ENCODE results near the gene TPSG1. TPM values are rescaled to one million over a fixed set of nuclear protein-coding genes. Genes with fewer than 3 reads are reported as not detected.
"Not testable (repeated sequence)": the region's sequence is repeated elsewhere in the genome, so short reads cannot be mapped to it uniquely, and the experiment has no call there.

TPSG1 gene
- total and polyA plus RNA-seq, 2 of the 13 experiments (the other 11 are each of a cell fraction or from before 2014, with no cell fraction given) = not detected

- H3K27me3 ChIP-seq (ENCODE audit: control insufficient read depth in 1 of 2, insufficient read depth in 2 of 2, low read length in 2 of 2); H3K4me2 ChIP-seq (ENCODE audit: low read depth, low read length); H4K20me1 ChIP-seq (ENCODE audit: insufficient read depth, low read length); DNase-seq (ENCODE audit: low spot score); H2AFZ ChIP-seq (ENCODE audit: low read length); H3K4me1 ChIP-seq (ENCODE audit: insufficient read depth, low read length); H3K79me2 ChIP-seq (ENCODE audit: insufficient read depth, low read length); H3K9me3 ChIP-seq (ENCODE audit: low read length); H3K9ac ChIP-seq (ENCODE audit: insufficient read depth, low read depth, low read length); FAIRE-seq; POLR2A ChIA-PET; H3K4me3 ChIP-seq (replicated peaks in 1 of 3; ENCODE audit: insufficient read depth in 1 of 3, low read depth in 2 of 3, low read length in 3 of 3); CTCF ChIA-PET (ENCODE audit: low intra/inter-chr PET ratio, low total read pairs); H3K27ac ChIP-seq (ENCODE audit: extremely low read length, insufficient read depth, low read length); H3K36me3 ChIP-seq (replicated peaks in 1 of 2; ENCODE audit: control insufficient read depth in 1 of 2, insufficient read depth in 2 of 2, low read length in 2 of 2); BruUV-seq (replicated peaks); in situ Hi-C loops (cut with HindIII; ENCODE audit: extremely low pct_ligation_motif_present, low pct_unique_long_range_greater_than_20kb); intact Hi-C loops (cut with micrococcal nuclease; ENCODE audit: unreplicated experiment): not testable (repeated sequence)
- WGBS (ENCODE audit: low lambda C conversion rate) = no CpG with 5 or more reads among the region's 47 CpGs
- ATAC-seq = peak; percentile 82
Observed at GRCh38 chr16:1232049-1232748, 7.1 kb upstream of the TPSG1 start.

GRCh38 chr16:1231301-1231700, 6.2 kb upstream of the TPSG1 start:
- WGBS (ENCODE audit: low lambda C conversion rate) = 34% methylated on average over 7 of the region's 7 CpGs
- H3K9me3 ChIP-seq (ENCODE audit: low read length); POLR2A ChIA-PET: not testable (repeated sequence)

GRCh38 chr16:1230471-1231212, 5.6 kb upstream of the TPSG1 start:
- ATAC-seq; CTCF ChIA-PET (ENCODE audit: low intra/inter-chr PET ratio, low total read pairs); H3K27ac ChIP-seq (ENCODE audit: extremely low read length, insufficient read depth, low read length); H3K9ac ChIP-seq (ENCODE audit: insufficient read depth, low read depth, low read length); H3K27me3 ChIP-seq (ENCODE audit: control insufficient read depth in 1 of 2, insufficient read depth in 2 of 2, low read length in 2 of 2); BruUV-seq (replicated peaks); H4K20me1 ChIP-seq (ENCODE audit: insufficient read depth, low read length); FAIRE-seq; DNase-seq (ENCODE audit: low spot score); H3K4me3 ChIP-seq (replicated peaks in 1 of 3; ENCODE audit: insufficient read depth in 1 of 3, low read depth in 2 of 3, low read length in 3 of 3); in situ Hi-C loops (cut with HindIII; ENCODE audit: extremely low pct_ligation_motif_present, low pct_unique_long_range_greater_than_20kb); POLR2A ChIA-PET; H3K36me3 ChIP-seq (replicated peaks in 1 of 2; ENCODE audit: control insufficient read depth in 1 of 2, insufficient read depth in 2 of 2, low read length in 2 of 2); H3K9me3 ChIP-seq (ENCODE audit: low read length); H3K4me1 ChIP-seq (ENCODE audit: insufficient read depth, low read length); H2AFZ ChIP-seq (ENCODE audit: low read length); H3K4me2 ChIP-seq (ENCODE audit: low read depth, low read length); intact Hi-C loops (cut with micrococcal nuclease; ENCODE audit: unreplicated experiment); H3K79me2 ChIP-seq (ENCODE audit: insufficient read depth, low read length): not testable (repeated sequence)
- 13% methylated on average over 1 of the region's 17 CpGs for WGBS (ENCODE audit: low lambda C conversion rate)

More at GRCh38 chr16:1231301-1231700, 6.2 kb upstream of the TPSG1 start:
- DNase-seq (ENCODE audit: low spot score); CTCF ChIA-PET (ENCODE audit: low intra/inter-chr PET ratio, low total read pairs); ATAC-seq; H3K79me2 ChIP-seq (ENCODE audit: insufficient read depth, low read length); H3K36me3 ChIP-seq (replicated peaks in 1 of 2; ENCODE audit: control insufficient read depth in 1 of 2, insufficient read depth in 2 of 2, low read length in 2 of 2); intact Hi-C loops (cut with micrococcal nuclease; ENCODE audit: unreplicated experiment); H3K4me1 ChIP-seq (ENCODE audit: insufficient read depth, low read length); BruUV-seq (replicated peaks); H4K20me1 ChIP-seq (ENCODE audit: insufficient read depth, low read length); in situ Hi-C loops (cut with HindIII; ENCODE audit: extremely low pct_ligation_motif_present, low pct_unique_long_range_greater_than_20kb); H3K9ac ChIP-seq (ENCODE audit: insufficient read depth, low read depth, low read length); FAIRE-seq; H3K27ac ChIP-seq (ENCODE audit: extremely low read length, insufficient read depth, low read length); H3K27me3 ChIP-seq (ENCODE audit: control insufficient read depth in 1 of 2, insufficient read depth in 2 of 2, low read length in 2 of 2); H3K4me2 ChIP-seq (ENCODE audit: low read depth, low read length); H3K4me3 ChIP-seq (replicated peaks in 1 of 3; ENCODE audit: insufficient read depth in 1 of 3, low read depth in 2 of 3, low read length in 3 of 3); H2AFZ ChIP-seq (ENCODE audit: low read length): not testable (repeated sequence)

GRCh38 chr16:1230084-1230470, 5.0 kb upstream of the TPSG1 start, which contains the start of gene TPSB2:
TPSB2 (minus strand) TSS chr16:1230184; CDS start chr16:1229951, 233 bp downstream.
- POLR2A ChIA-PET; H3K4me2 ChIP-seq (ENCODE audit: low read depth, low read length); in situ Hi-C loops (cut with HindIII; ENCODE audit: extremely low pct_ligation_motif_present, low pct_unique_long_range_greater_than_20kb); H3K36me3 ChIP-seq (replicated peaks in 1 of 2; ENCODE audit: control insufficient read depth in 1 of 2, insufficient read depth in 2 of 2, low read length in 2 of 2); DNase-seq (ENCODE audit: low spot score); BruUV-seq (replicated peaks); intact Hi-C loops (cut with micrococcal nuclease; ENCODE audit: unreplicated experiment); H2AFZ ChIP-seq (ENCODE audit: low read length); H3K4me3 ChIP-seq (replicated peaks in 1 of 3; ENCODE audit: insufficient read depth in 1 of 3, low read depth in 2 of 3, low read length in 3 of 3); H3K9ac ChIP-seq (ENCODE audit: insufficient read depth, low read depth, low read length); FAIRE-seq; H3K9me3 ChIP-seq (ENCODE audit: low read length); CTCF ChIA-PET (ENCODE audit: low intra/inter-chr PET ratio, low total read pairs); H3K4me1 ChIP-seq (ENCODE audit: insufficient read depth, low read length); H3K27ac ChIP-seq (ENCODE audit: extremely low read length, insufficient read depth, low read length); H3K79me2 ChIP-seq (ENCODE audit: insufficient read depth, low read length); ATAC-seq; H4K20me1 ChIP-seq (ENCODE audit: insufficient read depth, low read length): not testable (repeated sequence)
- WGBS (ENCODE audit: low lambda C conversion rate) = no CpG with 5 or more reads among the region's 11 CpGs
- peaks cover 7 to 10% of the 10 kb centered on the region in 2 experiments; a peak in 4 of 5 replicates for H3K27me3 ChIP-seq (ENCODE audit: control insufficient read depth in 1 of 2, insufficient read depth in 2 of 2, low read length in 2 of 2)

Data from HepG2 (cell line).